ENCODE measurements around the gene SLC29A1. TPM values are rescaled to one million over a fixed set of nuclear protein-coding genes. Genes with fewer than 3 reads are reported as not detected.

SLC29A1 gene
- total and polyA plus RNA-seq, 7 donors = 4.2 to 195 (median 147) TPM

DNA sequence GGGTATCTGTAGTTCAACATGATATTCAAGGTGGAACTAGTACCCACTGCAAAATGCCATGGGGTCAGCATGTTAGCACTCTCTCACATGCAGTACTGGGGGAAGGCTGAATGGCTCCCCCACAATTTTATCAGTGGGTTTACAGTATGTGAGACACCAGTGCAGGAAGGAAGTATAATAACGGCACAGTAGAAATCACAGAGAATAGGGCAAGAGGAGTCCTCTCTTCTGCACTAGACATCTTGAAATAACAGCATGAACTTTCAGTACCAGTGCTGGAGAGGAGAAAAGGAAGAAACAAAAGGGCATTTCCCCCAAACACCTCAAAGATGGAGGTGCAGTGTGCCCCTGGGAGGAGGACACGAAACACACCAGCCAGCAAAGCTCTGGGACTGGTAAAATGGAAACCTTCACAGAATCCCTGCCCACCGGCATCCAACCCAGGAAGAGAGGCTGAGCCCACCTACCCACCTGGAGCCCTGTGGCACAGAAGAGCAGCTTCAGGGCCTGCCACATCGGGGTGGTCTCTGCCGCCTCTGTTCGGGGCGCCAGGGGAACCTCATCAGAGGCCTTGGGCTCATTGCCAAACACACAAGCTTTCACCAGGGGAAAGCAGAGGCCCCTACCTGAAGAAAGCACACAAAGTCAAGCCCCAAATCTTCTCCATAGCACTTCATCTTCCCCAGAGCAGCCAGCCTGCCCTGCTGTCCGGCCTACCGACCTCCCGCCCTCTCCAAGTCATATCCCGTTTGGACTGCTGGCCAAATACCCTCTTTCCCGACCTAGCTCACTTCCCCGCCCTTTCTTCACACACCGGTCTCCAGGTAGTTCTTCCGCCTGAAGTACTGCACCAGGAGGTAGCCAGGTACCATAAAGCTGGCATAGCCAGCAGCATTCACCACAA, 32.7 kb downstream of the SLC29A1 start:
- TF ChIP-seq EP300 (IDR thresholded peaks at IDR 0.05) (no peak), POLR2A (IDR thresholded peaks at IDR 0.05) (no peak), POLR2AphosphoS5 (IDR thresholded peaks at IDR 0.05) (no peak)
- TF ChIP-seq, protein P1, sequence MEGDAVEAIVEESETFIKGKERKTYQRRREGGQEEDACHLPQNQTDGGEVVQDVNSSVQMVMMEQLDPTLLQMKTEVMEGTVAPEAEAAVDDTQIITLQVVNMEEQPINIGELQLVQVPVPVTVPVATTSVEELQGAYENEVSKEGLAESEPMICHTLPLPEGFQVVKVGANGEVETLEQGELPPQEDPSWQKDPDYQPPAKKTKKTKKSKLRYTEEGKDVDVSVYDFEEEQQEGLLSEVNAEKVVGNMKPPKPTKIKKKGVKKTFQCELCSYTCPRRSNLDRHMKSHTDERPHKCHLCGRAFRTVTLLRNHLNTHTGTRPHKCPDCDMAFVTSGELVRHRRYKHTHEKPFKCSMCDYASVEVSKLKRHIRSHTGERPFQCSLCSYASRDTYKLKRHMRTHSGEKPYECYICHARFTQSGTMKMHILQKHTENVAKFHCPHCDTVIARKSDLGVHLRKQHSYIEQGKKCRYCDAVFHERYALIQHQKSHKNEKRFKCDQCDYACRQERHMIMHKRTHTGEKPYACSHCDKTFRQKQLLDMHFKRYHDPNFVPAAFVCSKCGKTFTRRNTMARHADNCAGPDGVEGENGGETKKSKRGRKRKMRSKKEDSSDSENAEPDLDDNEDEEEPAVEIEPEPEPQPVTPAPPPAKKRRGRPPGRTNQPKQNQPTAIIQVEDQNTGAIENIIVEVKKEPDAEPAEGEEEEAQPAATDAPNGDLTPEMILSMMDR (IDR thresholded peaks at IDR 0.05) = no peak
- Histone ChIP-seq H3K36me3 (peaks cover 37 to 56% (median 47%) of the 10 kb centered on the region in 4 donors), H3K4me3 (peak overlapping the region; percentile 76 to 94 (median 90)), H3K27ac (peak overlapping the region; percentile 88 to 95 (median 92)), H3K4me1 (peaks cover 0 to 26% (median 19%) of the 10 kb centered on the region in 4 donors), H3K27me3 (no peaks in the 10 kb centered on the region), H3K9me3 (no peaks in the 10 kb centered on the region)
- WGBS, 2 donors = 12 to 21% methylated on average over 15 of the region's 15 CpGs
- DNase-seq = no peak
- intact Hi-C loops (cut with DNase I) = loop anchor here (5.0 kb wide), 1 partner anchor 159 kb away; no protein-coding TSS in a partner anchor

DNA sequence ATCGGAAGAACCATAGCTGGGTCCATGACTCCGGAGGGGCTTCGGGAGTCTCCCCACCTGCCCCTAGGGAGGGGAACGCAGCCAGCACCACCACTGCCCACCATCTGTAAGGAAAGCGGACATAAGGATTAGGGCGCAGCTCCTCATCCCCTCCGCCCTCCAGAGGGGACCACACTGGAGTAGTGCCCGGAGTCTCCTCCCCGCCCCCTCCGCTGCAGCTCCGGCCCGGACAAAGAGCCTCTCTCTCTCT, 33.3 kb downstream of the SLC29A1 start:
- TF ChIP-seq EP300 (IDR thresholded peaks at IDR 0.05) (no peak), POLR2AphosphoS5 (IDR thresholded peaks at IDR 0.05) (no peak), POLR2A (IDR thresholded peaks at IDR 0.05) (no peak)
- TF ChIP-seq, protein P1 (IDR thresholded peaks at IDR 0.05) = no peak
- 0 to 1% methylated on average over 12 of the region's 12 CpGs for WGBS, 2 donors
- no peak for DNase-seq
- no peaks in the 10 kb centered on the region for H3K27me3 ChIP-seq
- intact Hi-C loops (cut with DNase I) = loop anchor here (1.0 to 5.0 kb wide), 2 partner anchors 84 to 159 kb away; no protein-coding TSS in a partner anchor
- H3K4me1 ChIP-seq = peaks cover 0 to 26% (median 19%) of the 10 kb centered on the region in 4 donors
- no peaks in the 10 kb centered on the region for H3K9me3 ChIP-seq
- peak overlapping the region; percentile 88 to 95 (median 92) for H3K27ac ChIP-seq
- H3K36me3 ChIP-seq = peaks cover 32 to 50% (median 42%) of the 10 kb centered on the region in 4 donors
- peak overlapping the region; percentile 76 to 94 (median 90) for H3K4me3 ChIP-seq

DNA sequence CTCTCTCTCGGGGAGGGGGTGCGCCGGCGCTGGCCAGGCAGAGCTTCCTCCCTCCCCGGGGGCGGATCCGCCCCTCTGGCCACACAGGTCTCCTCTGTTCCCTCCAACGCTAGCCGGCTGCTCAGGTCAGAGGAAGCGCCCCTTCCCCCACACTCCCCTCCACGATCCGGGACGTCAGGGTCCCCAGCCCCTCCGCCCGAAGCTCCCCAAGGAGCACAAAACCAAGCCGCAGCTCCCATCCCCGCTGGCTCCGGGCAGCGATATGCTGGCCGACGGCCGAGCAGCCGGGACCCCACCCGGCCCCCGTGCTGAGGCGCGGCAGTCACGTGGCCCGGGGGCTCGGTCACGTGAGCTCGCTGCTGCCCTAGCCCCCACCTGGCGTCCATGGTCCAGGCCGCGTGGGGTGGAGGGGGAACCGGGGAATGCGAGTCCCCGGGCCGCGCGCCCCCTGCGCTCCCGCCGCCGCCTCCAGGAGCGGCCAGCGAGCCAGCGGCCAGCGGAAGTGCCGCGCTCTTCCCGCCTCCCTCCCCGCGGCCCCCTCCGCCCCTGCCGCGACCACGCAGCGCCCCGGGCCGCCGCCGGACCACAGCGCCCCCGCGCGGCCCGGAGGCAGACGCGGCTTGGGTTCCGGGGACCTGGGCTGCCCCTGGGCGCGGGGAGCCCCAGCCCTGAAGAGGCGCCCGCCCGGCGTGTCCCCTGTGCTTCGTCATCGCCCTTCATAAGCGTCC, 33.8 kb downstream of the SLC29A1 start, which contains the start of gene SLC35B2:
SLC35B2 (minus strand) TSS at position 504 of the 728 bp plus-strand sequence; CDS start at position 386, 118 bp downstream.
- peak; percentile 84 for DNase-seq
- Histone ChIP-seq H3K27ac (peak within 1 kb of the TSS; percentile 88 to 95 (median 92)), H3K4me3 (peak within 1 kb of the TSS; percentile 76 to 94 (median 90)), H3K27me3 (no peaks in the 10 kb centered on the region), H3K9me3 (no peaks in the 10 kb centered on the region), H3K4me1 (peaks cover 0 to 26% (median 19%) of the 10 kb centered on the region in 4 donors), H3K36me3 (peaks cover 27 to 45% (median 37%) of the 10 kb centered on the region in 4 donors)
- 0 to 1% methylated on average over 80 of the region's 80 CpGs for WGBS, 2 donors
- TF ChIP-seq POLR2AphosphoS5 (IDR thresholded peaks at IDR 0.05) (peak; percentile 30 to 85 (median 54)), POLR2A (IDR thresholded peaks at IDR 0.05) (peak in 1 of 2 donors; percentile 28), EP300 (IDR thresholded peaks at IDR 0.05) (no peak)
- TF ChIP-seq, protein P1 (IDR thresholded peaks at IDR 0.05) = peak in 2 of 4 experiments; percentile 4 to 76
- intact Hi-C loops (cut with DNase I) = loop anchor here (1.0 to 5.0 kb wide), 2 partner anchors 85 to 160 kb away; no protein-coding TSS in a partner anchor

DNA sequence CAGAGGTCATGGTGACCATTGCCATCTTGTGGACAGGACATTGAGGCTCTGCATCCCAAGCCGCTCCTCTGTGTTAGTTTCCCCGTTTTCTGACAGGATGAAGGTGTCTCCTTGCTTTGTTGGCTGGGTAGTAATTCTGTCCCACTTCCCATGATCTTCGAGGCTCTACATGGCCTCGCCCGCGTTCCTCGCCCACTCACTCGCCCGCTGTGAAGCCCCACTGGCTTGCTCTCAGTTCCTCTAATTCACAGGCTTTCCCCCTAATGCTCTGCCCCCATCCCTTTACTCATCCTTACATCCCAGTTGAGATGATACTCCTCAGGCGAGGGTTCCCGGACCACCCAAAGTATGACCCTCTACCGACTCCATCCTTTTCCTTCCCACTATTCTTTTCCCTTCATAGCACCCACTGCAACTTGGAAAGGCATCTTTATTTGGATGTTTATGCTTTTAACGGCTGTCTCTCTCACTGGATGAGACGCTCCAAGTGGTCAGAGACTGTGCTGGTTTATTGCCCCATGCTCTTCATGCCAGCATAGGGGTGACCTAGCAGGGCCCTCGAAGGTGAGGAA, 34.4 kb downstream of the SLC29A1 start:
- Histone ChIP-seq H3K36me3 (peaks cover 22 to 39% (median 32%) of the 10 kb centered on the region in 4 donors), H3K9me3 (no peaks in the 10 kb centered on the region), H3K27me3 (no peaks in the 10 kb centered on the region), H3K4me3 (peak overlapping the region; percentile 76 to 94 (median 90)), H3K4me1 (peaks cover 0 to 32% (median 23%) of the 10 kb centered on the region in 4 donors), H3K27ac (peak overlapping the region; percentile 88 to 95 (median 92))
- no peak for DNase-seq
- intact Hi-C loops (cut with DNase I) = loop anchor here (1.0 to 5.0 kb wide), 2 partner anchors 86 to 161 kb away; no protein-coding TSS in a partner anchor
- 26 to 32% methylated on average over 15 of the region's 15 CpGs for WGBS, 2 donors
- TF ChIP-seq, protein P1 (IDR thresholded peaks at IDR 0.05) = no peak
- TF ChIP-seq POLR2AphosphoS5 (IDR thresholded peaks at IDR 0.05) = no peak
- TF ChIP-seq EP300 (IDR thresholded peaks at IDR 0.05) = no peak
- TF ChIP-seq POLR2A (IDR thresholded peaks at IDR 0.05) = no peak
